Endothelial cell of umbilical vein (primary cell): ENCODE measurements around the gene RAB28. TPM values are rescaled to one million over a fixed set of nuclear protein-coding genes. Genes with fewer than 3 reads are reported as not detected.

Source experiments
- BruUV-seq: library from RNA; stranded (reverse); fragments of 400-500 nt; replicated peaks from 2 replicates; lab custom pipeline; 2021; lab: Mats Ljungman, UMichigan
- CTCF ChIA-PET: fragments of 300-600, 350-600 bp; sonication (Branson Sonifier 250); formaldehyde crosslinking; loops from one replicate; lab custom pipeline; 2021; ENCODE audit warnings: antibody characterized with exemption, inconsistent platforms; lab: Charles Lee
- POLR2A ChIA-PET: fragments of 300-600, 350-600 bp; sonication (Branson Sonifier 250); formaldehyde crosslinking; loops from one replicate; lab custom pipeline; 2021; ENCODE audit warnings: antibody characterized with exemption, inconsistent platforms; lab: Charles Lee
- DNase-seq: peaks from one replicate; pipeline ENCODE4 v3.0.0-alpha.2; 2011; ENCODE audit warnings: low read depth, low spot score
- FAIRE-seq: peaks from 2 replicates; lab custom pipeline; 2011; peaks lifted over from hg19 to GRCh38; lab: Jason Lieb, UNC
- H2AFZ ChIP-seq: 2 replicates; pipeline ENCODE4 v1.6.0; 2012; ENCODE audit warnings: low read depth, low read length, control low read depth, inconsistent platforms
- H3K27ac ChIP-seq: 2 replicates; pipeline ENCODE4 v1.5.1; 2011; ENCODE audit warnings: low read depth, mild to moderate bottlenecking, control low read depth, low read length, moderate library complexity; ENCODE audit not compliant: insufficient read depth
- H3K27me3 ChIP-seq, 2 experiments: 2 replicates each; pipeline versions ENCODE4 v1.6.0 to v1.6.1; 2011; ENCODE audit warnings: low read length in 2 of 2, mixed read lengths in 1 of 2; ENCODE audit not compliant: control insufficient read depth in 2 of 2, insufficient read depth in 2 of 2
- H3K36me3 ChIP-seq, 2 experiments: 2 replicates in 1 of 2; 3 replicates in 1 of 2; pipeline ENCODE4 v1.5.1; 2011; ENCODE audit warnings: low read length in 2 of 2, mild to moderate bottlenecking in 1 of 2, moderate library complexity in 1 of 2; ENCODE audit not compliant: control insufficient read depth in 2 of 2, insufficient read depth in 2 of 2; ENCODE audit errors: extremely low read depth in 1 of 2
- H3K4me1 ChIP-seq: 3 replicates; pipeline ENCODE4 v1.5.1; 2011; ENCODE audit warnings: mild to moderate bottlenecking, low read length; ENCODE audit not compliant: control insufficient read depth, insufficient read depth; ENCODE audit errors: extremely low read depth
- H3K4me2 ChIP-seq: 2 replicates; pipeline ENCODE4 v1.6.1; 2011; ENCODE audit warnings: low read length, control low read depth, mixed read lengths; ENCODE audit not compliant: insufficient read depth
- H3K4me3 ChIP-seq, 3 experiments: fragments of 200-600 bp in 1 of 3; sonication (generic), shearing (Covaris generic) in 1 of 3; replicated peaks in 1 of 3; 2 replicates each; pipeline ENCODE4 v1.5.1; 2011 to 2016; ENCODE audit warnings: control low read depth in 3 of 3, low read length in 3 of 3, mild to moderate bottlenecking in 2 of 3, inconsistent platforms in 1 of 3, low read depth in 1 of 3, moderate library complexity in 1 of 3; ENCODE audit not compliant: insufficient read depth in 1 of 3
- H3K79me2 ChIP-seq: 2 replicates; pipeline ENCODE4 v1.6.0; 2012; ENCODE audit warnings: low read length, inconsistent platforms; ENCODE audit not compliant: control insufficient read depth, insufficient read depth
- H3K9ac ChIP-seq: replicated peaks from 2 replicates; pipeline ENCODE3; 2011; ENCODE audit warnings: low read length, control low read depth; ENCODE audit not compliant: insufficient read depth; ENCODE audit errors: extremely low read depth
- H3K9me1 ChIP-seq: replicated peaks from 3 replicates; pipeline ENCODE4 v1.6.0; 2011; ENCODE audit warnings: mild to moderate bottlenecking, low read length; ENCODE audit not compliant: control insufficient read depth, insufficient read depth; ENCODE audit errors: extremely low read depth
- H3K9me3 ChIP-seq: replicated peaks from 2 replicates; pipeline ENCODE4 v1.5.1; 2012; ENCODE audit warnings: low read length, inconsistent platforms; ENCODE audit not compliant: control insufficient read depth, insufficient read depth
- H4K20me1 ChIP-seq: replicated peaks from 2 replicates; pipeline ENCODE3; 2011; ENCODE audit warnings: mild to moderate bottlenecking, low read length; ENCODE audit not compliant: control insufficient read depth, insufficient read depth; ENCODE audit errors: extremely low read depth
- CTCF ChIP-seq, 2 donors: IDR thresholded peaks; 1 replicate in 1 of 2; 2 replicates in 1 of 2; pipeline ENCODE4 v1.5.1; 2011; ENCODE audit warnings: low read length in 2 of 2, mild to moderate bottlenecking in 2 of 2, moderate library complexity in 2 of 2, control low read depth in 1 of 2, inconsistent platforms in 1 of 2, low read depth in 1 of 2; ENCODE audit not compliant: insufficient read depth in 1 of 2; ENCODE audit errors: extremely low read depth in 1 of 2
- EZH2 ChIP-seq: IDR thresholded peaks from 2 replicates; pipeline ENCODE4 v1.6.1; 2012; ENCODE audit warnings: borderline replicate concordance, low read depth, mild to moderate bottlenecking, moderate library complexity, low read length, inconsistent platforms; ENCODE audit not compliant: severe bottlenecking
- FOS ChIP-seq: IDR thresholded peaks from 2 replicates; pipeline ENCODE4 v1.6.1; 2011; ENCODE audit warnings: mild to moderate bottlenecking, low read length, moderate library complexity, borderline replicate concordance; ENCODE audit not compliant: insufficient read depth
- GATA2 ChIP-seq: IDR thresholded peaks from 2 replicates; pipeline ENCODE4 v1.7.0; 2011; ENCODE audit warnings: low read depth, mild to moderate bottlenecking, moderate library complexity, mixed read lengths, low read length; ENCODE audit not compliant: insufficient read length, insufficient read depth
- JUN ChIP-seq: IDR thresholded peaks from 2 replicates; pipeline ENCODE4 v1.6.1; 2011; ENCODE audit warnings: borderline replicate concordance, low read depth; ENCODE audit not compliant: insufficient read length, insufficient read depth
- MAX ChIP-seq: IDR thresholded peaks from 2 replicates; pipeline ENCODE4 v1.6.1; 2011; ENCODE audit not compliant: insufficient read depth, insufficient read length
- MYC ChIP-seq: IDR thresholded peaks from one replicate; pipeline ENCODE4 v1.6.1; 2011; ENCODE audit warnings: mild to moderate bottlenecking, low read depth, low read length
- POLR2A ChIP-seq: IDR thresholded peaks from 2 replicates; pipeline ENCODE4 v1.6.1; 2012; ENCODE audit warnings: low read depth, mild to moderate bottlenecking, control low read depth, low read length
- POLR2AphosphoS5 ChIP-seq: IDR thresholded peaks from 2 replicates; pipeline ENCODE4 v1.6.1; 2012; ENCODE audit warnings: low read depth, mild to moderate bottlenecking, control low read depth, low read length, moderate library complexity; ENCODE audit not compliant: insufficient read depth
- dilution Hi-C: fragments of 300-500 bp; cut with MboI; formaldehyde crosslinking; loops from one replicate; pipeline ENCODE4 v1.15.0; 2019; ENCODE audit warnings: low sequenced_read_pairs; ENCODE audit not compliant: extremely low pct_ligation_motif_present
- intact Hi-C: fragments of 100-400 bp; cut with micrococcal nuclease; formaldehyde crosslinking; loops from one replicate; pipeline ENCODE4 v1.10.0; 2022
- polyA plus RNA-seq, 4 experiments: library from polyadenylated mRNA; depleted of rRNA in 3 of 4; stranded (reverse) in 3 of 4; unstranded in 1 of 4; fragments of >200 nt; gene quantifications; 2 replicates each; pipeline versions ENCODE4 v1.2.1 to v1.2.3, GENCODE V29; 2011 to 2012; ENCODE audit warnings: missing spikeins in 1 of 4
- total RNA-seq: library from RNA; stranded (reverse); gene quantifications from 2 replicates; pipeline ENCODE4 v1.2.3, GENCODE V29; 2021

The RAB28 gene
- total and polyA plus RNA-seq, 2 donors (not counting 3 experiments of a cell fraction or from before 2014, with no cell fraction given), result 13.0 to 13.2 TPM

- Histone ChIP-seq H3K36me3 (no peaks in the 10 kb centered on the region), H2AFZ (no peak overlapping the region), H3K27ac (no peak overlapping the region), H3K9me1 (no peaks in the 10 kb centered on the region), H3K4me1 (no peaks in the 10 kb centered on the region), H3K9me3 (no peaks in the 10 kb centered on the region), H3K27me3 (peaks cover 19 to 43% of the 10 kb centered on the region in 2 experiments), H3K4me3 (no peak overlapping the region), H4K20me1 (no peaks in the 10 kb centered on the region), H3K9ac (no peak overlapping the region), H3K79me2 (no peaks in the 10 kb centered on the region), H3K4me2 (no peak overlapping the region)
- dilution Hi-C loops, result no loop called here
- DNase-seq (no peak), FAIRE-seq (no peak)
- BruUV-seq, result no TSS peak
- intact Hi-C loops, result no loop called here
- TF ChIP-seq MYC (no peak), EZH2 (no peak), CTCF (IDR thresholded peaks at IDR 0.05; ENCODE audit: extremely low read depth in 1 of 2, insufficient read depth in 1 of 2, low read depth in 1 of 2, low read length in 2 of 2) (no peak), MAX (no peak), FOS (no peak), POLR2AphosphoS5 (no peak), JUN (no peak), POLR2A (no peak), GATA2 (no peak)
- CTCF ChIA-PET, result interaction anchor here (0.9 to 1.6 kb wide), 3 partner anchors 9 to 706 kb away, joined by 3 to 4 read pairs (median 3); no protein-coding TSS in a partner anchor
- POLR2A ChIA-PET, result interaction anchor here (0.7 kb wide), 2 partner anchors 9 to 11 kb away, joined by 3 to 5 read pairs; no protein-coding TSS in a partner anchor
Observed at GRCh38 chr4:13514722-13515121, 30.6 kb upstream of the RAB28 start.
